Activated T-cell treated with anti-CD3 and anti-CD28 coated beads, Interleukin-2, amount 50 U/mL, for 1 hour (primary cell): ENCODE results near the gene NCAPD3.
"Not testable (repeated sequence)": the region's sequence is repeated elsewhere in the genome, so short reads cannot be mapped to it uniquely, and the experiment has no call there.

Experiments
- DNase-seq: peaks from one replicate; pipeline ENCODE4 v3.0.0-alpha.2; 2020

Gene NCAPD3, protein sequence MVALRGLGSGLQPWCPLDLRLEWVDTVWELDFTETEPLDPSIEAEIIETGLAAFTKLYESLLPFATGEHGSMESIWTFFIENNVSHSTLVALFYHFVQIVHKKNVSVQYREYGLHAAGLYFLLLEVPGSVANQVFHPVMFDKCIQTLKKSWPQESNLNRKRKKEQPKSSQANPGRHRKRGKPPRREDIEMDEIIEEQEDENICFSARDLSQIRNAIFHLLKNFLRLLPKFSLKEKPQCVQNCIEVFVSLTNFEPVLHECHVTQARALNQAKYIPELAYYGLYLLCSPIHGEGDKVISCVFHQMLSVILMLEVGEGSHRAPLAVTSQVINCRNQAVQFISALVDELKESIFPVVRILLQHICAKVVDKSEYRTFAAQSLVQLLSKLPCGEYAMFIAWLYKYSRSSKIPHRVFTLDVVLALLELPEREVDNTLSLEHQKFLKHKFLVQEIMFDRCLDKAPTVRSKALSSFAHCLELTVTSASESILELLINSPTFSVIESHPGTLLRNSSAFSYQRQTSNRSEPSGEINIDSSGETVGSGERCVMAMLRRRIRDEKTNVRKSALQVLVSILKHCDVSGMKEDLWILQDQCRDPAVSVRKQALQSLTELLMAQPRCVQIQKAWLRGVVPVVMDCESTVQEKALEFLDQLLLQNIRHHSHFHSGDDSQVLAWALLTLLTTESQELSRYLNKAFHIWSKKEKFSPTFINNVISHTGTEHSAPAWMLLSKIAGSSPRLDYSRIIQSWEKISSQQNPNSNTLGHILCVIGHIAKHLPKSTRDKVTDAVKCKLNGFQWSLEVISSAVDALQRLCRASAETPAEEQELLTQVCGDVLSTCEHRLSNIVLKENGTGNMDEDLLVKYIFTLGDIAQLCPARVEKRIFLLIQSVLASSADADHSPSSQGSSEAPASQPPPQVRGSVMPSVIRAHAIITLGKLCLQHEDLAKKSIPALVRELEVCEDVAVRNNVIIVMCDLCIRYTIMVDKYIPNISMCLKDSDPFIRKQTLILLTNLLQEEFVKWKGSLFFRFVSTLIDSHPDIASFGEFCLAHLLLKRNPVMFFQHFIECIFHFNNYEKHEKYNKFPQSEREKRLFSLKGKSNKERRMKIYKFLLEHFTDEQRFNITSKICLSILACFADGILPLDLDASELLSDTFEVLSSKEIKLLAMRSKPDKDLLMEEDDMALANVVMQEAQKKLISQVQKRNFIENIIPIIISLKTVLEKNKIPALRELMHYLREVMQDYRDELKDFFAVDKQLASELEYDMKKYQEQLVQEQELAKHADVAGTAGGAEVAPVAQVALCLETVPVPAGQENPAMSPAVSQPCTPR (N-terminal part only)

DNA sequence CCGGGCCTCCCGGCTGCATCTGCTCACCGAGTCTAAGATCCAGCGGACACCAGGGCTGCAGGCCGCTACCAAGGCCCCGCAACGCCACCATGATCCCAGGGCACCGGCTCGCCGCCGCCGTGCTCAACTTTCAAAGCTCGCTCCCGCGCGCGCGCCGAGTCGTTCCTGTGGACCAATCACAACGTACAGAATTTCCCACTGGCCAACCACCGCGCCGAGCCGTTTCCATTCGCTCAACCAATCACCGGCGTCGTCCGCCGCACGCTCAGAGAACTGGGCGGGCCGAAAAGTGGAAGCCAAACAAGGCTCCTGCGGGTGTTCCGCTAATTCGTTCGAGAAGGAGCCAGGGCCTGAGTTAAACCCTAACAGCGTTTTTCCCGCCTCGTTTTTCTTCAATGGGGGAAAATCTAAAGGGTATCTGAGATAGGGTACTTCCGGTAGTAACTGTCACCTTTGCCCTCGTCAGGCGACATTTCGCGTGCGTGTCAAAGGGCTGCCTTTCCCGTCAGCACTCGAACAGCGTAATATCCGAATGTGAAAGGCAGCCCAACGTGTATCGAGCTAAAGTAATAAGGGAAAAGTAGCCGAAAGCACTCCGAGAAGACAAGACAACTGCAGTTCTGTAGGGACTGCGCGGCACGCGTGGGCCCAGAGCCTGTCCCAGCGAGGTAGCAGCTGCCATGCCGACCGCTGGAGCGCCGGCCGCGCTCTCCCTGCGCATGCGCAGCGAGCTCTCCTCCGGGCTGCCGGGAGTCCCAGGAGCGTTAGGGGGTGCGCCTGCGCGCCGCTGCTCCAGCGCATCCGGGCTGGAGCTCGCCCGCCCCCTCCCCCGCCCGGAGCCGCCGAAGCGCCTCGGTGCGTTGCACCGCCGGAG is at the start of gene NCAPD3, which contains the start of gene VPS26B:
TSS of gene NCAPD3 (minus strand) at position 132 of the 874 bp plus-strand sequence. CDS start at position 91, 41 bp downstream.
TSS of gene VPS26B (plus strand) at position 836 of the 874 bp plus-strand sequence. CDS start 452 bp downstream, outside the sequence.
- DNase-seq, result peak; percentile 94

GRCh38 chr11:134273317-134273712 is 49.5 kb upstream of the NCAPD3 start:
- DNase-seq, result no peak

DNA sequence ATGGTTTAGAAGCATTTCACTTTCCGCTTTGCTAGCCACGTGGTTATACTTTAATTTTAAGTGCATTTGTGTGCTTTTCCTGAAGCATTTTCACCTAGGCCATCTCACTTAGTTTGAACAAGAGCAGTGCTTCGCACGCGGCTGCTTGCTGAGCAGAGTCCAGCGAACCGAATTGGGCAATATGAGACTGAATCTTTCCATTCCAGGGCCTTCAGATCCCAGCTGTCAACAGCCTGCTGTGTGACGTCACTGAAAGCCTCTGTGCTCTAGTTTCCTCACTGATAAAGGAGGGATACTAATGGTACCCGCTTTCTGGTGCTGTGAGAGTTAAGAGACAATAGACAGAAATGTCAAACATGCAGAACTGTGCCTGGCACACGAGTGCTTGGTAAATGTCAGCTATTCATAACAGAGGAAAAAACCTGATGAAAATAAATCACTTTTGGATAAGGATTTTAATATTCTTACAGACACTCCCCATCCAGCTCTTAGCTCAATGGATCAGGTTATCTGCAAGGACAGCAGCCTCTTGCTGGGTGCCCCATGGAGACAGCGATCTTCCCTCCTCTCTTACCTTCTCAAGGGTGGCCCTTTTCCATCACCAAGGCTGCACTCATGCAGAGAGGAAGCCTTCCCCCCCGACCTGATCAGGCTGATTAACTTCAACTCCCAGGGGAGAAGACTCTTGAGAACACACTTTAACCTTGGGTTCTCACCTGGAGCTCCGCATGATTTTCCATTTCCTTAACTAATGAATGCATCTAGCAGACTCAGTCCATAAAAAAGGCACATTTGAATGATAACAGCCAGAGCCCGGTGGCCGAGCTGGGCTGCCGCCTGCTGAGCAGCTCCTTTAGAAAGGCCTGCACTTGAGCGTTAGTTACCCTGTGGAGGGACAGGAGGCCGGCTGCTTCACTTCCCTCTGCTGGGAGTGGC is 48.9 kb upstream of the NCAPD3 start:
- DNase-seq, result no peak

DNA sequence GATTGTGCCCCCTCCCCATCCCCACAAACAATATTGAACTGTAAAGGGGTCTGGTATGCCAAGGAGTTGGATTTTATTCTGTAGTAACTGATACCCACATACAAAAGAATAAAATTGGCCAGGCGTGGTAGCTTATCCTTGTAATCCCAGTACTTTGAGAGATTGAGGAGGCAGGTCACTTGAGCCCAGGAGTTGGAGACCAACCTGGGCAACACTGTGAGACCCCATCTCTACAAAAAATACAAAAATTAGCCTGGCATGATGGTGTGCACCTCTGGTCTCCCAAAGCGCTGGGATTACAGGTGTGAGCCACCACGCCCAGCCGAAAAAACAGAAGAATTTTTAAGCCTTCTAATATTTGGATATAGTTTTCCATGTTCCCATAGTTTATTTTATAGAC is 48.2 kb upstream of the NCAPD3 start:
- DNase-seq, result no peak

DNA sequence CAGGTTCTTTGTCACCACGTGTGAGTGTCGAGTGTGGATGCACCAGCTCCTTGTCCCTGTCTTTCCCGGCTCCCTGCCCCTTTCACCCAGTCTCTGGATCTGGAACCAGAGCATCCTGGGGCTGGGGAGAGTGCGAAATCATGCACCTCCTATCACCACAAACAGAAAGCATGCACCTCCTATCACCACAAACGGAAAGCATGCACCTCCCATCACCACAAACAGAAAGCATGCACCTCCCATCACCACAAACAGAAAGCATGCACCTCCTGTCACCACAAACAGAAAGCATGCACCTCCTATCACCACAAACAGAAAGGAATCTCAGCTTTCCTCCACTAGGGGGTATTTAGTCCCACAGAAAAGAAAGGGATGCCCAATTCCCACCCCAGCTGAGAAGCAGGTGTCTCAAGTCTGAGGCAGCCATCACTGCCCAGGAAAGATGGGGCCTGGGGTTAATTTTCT is 46.5 kb upstream of the NCAPD3 start:
- no peak for DNase-seq

DNA sequence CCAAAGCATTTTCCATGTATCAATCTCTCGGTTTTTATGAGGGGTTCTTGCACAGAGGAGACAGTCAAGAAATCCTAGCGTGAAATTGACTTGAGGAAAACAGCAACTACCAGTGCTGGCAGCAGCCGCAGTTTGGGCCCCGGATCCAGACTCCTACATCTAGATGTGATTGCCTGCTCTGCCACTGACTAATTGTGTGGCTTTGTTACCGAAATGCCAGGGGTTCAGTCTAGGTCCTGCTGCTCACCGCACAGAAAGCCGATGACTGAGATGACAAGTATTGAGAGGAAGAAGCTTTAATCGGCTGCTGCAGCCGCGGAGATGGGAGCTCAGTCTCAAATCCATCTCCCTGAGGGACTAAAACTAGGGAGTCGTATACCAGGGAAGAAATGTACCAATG is 44.2 kb upstream of the NCAPD3 start:
- no peak for DNase-seq

DNA sequence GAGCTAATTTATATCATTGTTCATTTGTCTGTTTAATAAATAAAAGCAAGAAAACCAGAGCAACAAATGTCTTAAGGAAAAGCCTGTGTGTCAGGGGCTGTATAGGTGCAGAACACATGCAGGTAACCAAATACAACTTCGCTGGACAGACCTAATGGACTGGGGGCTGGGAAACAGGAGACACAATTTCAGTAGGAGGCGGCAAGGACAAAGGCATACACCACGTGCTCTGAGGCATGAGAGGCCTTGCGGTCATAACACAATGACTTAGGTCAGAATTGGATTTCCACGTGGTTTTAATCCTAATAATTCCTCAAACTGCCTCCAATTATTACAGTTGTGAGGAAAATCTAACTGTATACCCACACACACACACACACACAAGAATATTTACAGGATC is 43.7 kb upstream of the NCAPD3 start:
- DNase-seq, result no peak

DNA sequence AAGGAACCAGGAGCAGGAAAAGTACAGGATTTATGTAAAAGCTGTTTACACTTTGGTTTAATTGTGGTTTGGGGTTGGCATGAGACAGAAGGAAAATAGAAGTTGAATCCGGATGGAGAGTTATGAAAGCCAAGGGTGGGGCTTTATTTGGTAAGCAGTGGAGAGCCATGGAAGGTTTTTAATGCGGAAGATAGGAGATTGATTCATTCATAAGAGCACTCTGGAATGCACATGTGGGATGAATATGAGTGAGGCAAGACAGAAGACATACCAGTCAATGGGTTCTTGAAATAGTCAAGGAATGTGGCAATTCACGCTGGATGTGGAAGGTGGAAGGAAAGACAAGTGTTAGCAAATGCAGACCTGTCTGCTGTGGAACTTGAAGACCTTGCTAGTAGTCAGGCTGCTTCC is 43.1 kb upstream of the NCAPD3 start:
- DNase-seq, result no peak

GRCh38 chr11:134266440-134266839 is 42.7 kb upstream of the NCAPD3 start:
- no peak for DNase-seq

DNA sequence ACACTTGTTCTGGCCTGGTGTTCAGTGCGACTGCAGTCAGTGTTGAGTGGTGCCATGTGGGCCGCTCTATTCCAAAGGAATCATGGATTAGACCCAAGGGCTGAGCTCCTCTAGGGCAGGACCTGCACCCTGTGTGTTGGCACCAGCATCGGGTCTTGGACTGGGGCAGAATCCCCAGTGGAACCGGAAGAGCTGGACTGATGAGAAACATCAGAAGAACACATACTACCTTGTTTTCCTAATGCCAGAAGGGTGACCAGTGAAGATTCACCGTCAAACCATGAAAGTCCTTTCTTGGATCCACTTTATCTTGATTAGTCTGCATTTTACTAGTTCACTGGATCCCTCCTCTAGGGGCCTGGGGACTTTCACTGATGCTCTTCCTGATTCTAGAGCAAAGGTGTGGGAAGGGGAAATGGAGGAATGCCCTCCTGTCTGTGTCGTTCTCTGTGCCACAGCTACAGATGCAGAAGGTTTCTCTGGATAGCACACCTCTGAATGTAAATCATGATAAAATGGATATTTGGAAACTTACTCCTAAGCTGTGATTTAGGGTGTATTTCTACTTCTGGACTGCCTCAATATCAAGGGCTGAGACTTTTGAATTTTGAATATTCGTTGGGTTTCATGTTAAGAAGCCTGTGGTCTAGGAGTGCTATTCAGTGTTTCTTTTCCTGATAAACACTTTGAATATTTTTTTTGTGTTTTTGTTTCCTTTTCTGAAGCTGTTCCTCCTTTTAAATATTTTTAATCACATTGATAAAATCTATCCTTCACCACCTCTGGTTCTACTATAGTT is 41.4 kb upstream of the NCAPD3 start:
- DNase-seq, result no peak

GRCh38 chr11:134261626-134262488 is 38.1 kb upstream of the NCAPD3 start:
- DNase-seq, result peak; percentile 33

GRCh38 chr11:134260983-134261382 is 37.2 kb upstream of the NCAPD3 start:
- no peak for DNase-seq

DNA sequence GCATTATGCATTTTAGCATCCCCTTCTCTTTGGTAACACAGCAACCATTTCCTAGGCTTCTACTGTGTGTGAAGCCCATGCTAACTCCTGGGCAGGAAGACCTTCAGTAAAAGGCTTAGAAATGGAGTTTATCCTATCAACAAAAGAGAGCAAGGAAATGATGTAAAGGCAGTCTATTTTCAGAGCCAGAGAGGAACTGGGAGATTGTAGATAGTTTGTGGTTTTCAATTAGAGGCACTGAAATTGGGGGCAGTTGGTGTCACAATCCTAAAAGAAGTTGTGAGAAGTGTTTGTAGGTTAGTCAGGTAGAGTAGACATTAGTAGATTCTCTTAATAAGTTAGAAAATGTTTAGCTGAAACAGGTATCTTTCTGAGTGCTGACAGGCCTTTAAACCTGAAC is 36.7 kb upstream of the NCAPD3 start:
- DNase-seq, result no peak

DNA sequence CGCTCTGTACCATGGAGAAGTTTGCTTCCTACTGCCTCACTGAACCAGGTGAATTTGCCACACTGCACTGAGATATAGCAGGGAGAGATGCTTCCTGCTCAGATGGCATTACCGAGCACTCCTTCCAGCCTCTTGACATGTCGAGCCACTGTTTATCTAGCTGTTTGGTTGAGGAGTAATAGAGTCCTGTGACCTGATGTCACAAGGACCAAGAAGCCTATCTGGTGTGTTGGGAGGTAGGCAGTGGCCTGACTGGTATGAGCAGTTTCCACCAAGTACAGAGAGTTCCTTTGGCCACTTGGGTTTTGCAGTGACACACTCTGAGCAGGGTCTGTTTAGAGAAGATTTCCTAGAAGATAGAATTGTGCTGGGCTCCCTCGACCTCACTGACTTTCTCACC is 34.8 kb upstream of the NCAPD3 start:
- DNase-seq, result no peak

DNA sequence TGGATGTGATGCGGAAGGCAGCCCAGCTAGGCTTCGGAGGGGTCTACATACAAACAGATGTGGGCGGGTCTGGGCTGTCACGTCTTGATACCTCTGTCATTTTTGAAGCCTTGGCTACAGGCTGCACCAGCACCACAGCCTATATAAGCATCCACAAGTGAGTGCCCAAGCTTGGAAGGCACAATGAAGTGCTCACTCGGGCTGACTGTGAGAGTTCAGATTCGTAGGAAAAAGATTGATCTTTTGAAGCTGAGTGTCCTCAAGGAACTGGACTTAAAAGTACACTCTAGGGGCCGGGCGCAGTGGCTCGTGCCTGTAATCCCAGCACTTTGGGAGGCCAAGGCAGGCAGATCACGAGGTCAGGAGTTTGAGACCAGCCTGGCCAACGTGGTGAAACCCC is 33.3 kb upstream of the NCAPD3 start:
- DNase-seq, result no peak

DNA sequence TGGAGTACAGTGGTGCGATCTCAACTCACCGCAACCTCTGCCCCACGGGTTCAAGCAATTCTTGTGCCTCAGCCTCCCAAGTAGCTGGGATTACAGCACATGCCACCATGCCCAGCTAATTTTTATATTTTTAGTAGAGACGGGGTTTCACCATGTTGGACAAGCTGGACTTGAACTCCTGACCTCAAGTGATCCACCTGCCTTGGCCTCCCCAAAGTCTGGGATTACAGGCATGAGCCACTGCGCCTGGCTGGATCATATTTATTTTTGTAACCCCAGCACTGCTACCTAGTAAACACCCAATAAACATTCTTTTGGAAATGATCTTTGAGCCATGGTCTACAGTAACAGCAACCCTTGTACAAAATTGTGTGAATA is 31.4 kb upstream of the NCAPD3 start:
- not testable (repeated sequence) for DNase-seq

DNA sequence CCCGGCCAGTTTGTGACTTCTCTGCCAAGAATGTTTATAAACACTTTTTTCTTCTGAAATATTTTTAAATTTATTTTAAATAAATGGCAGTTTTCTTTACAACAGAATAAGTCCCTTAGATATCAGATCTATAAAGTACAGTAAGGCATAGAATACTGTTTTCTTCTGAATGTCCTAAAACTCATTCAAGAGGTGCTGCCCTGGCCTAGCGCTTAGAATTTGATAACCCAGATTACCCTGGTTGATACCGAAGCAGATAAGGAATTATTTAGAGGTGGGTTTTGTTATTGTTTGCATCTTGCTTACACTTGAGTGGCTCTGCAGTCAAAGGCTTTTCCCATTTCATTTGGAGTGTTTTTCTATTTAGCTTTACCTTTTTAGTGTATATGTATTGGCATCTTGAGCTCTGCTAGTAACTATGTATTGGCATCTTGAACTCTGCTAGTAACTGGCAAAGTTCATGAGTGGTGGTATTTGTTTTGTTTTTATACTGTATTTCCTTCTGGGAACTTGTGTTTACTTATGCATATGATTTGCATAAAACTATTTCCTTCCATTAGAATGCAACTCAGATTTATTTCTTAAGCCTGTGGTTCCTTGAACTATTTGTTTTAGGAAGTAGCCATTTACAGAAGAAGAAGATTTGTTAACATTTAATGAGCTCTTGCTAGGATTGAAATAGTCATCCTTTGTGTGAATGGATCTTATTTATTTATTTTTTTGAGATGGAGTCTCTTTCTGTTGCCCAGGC is 30.8 kb upstream of the NCAPD3 start:
- DNase-seq, result no peak
